Heart right ventricle (tissue), 16 donors: ENCODE measurements around the gene CLK1. TPM values are rescaled to one million over a fixed set of nuclear protein-coding genes. Genes with fewer than 3 reads are reported as not detected.

Experiments
- ATAC-seq, 8 donors: fragments of 200-7000 bp; cut with Tn5 transposase; one replicate each; pipeline ENCODE4 v1.9.1; 2020; ENCODE audit warnings: mild to moderate bottlenecking in 8 of 8, moderate library complexity in 8 of 8, moderate number of reproducible peaks in 1 of 8
- DNase-seq, 2 donors: peaks; one replicate each; pipeline ENCODE4 v3.0.0-alpha.2; 2020
- H3K27ac ChIP-seq, 10 donors: fragments of 200-600 bp; sonication (generic) in 2 of 10; one replicate each; pipeline versions ENCODE4 v1.5.0 to v1.8.0; 2020 to 2022; ENCODE audit warnings: mild to moderate bottlenecking in 3 of 10
- H3K27me3 ChIP-seq, 7 donors: fragments of 200-600 bp; one replicate each; pipeline ENCODE4 v1.8.0; 2021 to 2022; ENCODE audit warnings: mild to moderate bottlenecking in 2 of 7
- H3K36me3 ChIP-seq, 9 donors: fragments of 200-600 bp; sonication (generic) in 1 of 9; one replicate each; pipeline versions ENCODE4 v1.5.0 to v1.8.0; 2020 to 2022; ENCODE audit warnings: mild to moderate bottlenecking in 2 of 9
- H3K4me1 ChIP-seq, 9 donors: fragments of 200-600 bp; sonication (generic) in 1 of 9; one replicate each; pipeline versions ENCODE4 v1.5.0 to v1.8.0; 2020 to 2022; ENCODE audit warnings: mild to moderate bottlenecking in 4 of 9
- H3K4me3 ChIP-seq, 10 donors: fragments of 200-600 bp; sonication (generic) in 2 of 10; one replicate each; pipeline versions ENCODE4 v1.5.0 to v1.8.0; 2020 to 2022; ENCODE audit warnings: mild to moderate bottlenecking in 7 of 10, moderate library complexity in 2 of 10
- H3K9me3 ChIP-seq, 11 donors: fragments of 200-600 bp in 10 of 11; sonication (generic) in 2 of 11; one replicate each; pipeline versions ENCODE4 v1.5.0 to v1.8.0; 2013 to 2022; ENCODE audit warnings: mild to moderate bottlenecking in 2 of 11, control low read depth in 1 of 11, moderate library complexity in 1 of 11
- CTCF ChIP-seq, 9 donors: fragments of 200-600 bp; sonication (generic) in 2 of 9; IDR thresholded peaks; one replicate each; pipeline versions ENCODE4 v1.5.0 to v1.8.0; 2021 to 2022; ENCODE audit warnings: antibody characterized with exemption in 9 of 9, mild to moderate bottlenecking in 5 of 9, moderate library complexity in 1 of 9
- WGBS, 2 donors: extraction: QIAGEN DNeasy Blood & Tissue Kit; methylation state at CpG; one replicate each; pipeline ENCODE4 v1.1.7; 2013; ENCODE audit warnings: inconsistent platforms in 1 of 2; 5-methylcytosine and 5-hydroxymethylcytosine counted together
- intact Hi-C, 10 donors: fragments of 100-400 bp; cut with DNase I; formaldehyde crosslinking; loops; one replicate each; pipeline versions ENCODE4 v1.11.1 to v1.14.2; 2022
- polyA plus RNA-seq, 2 donors: library from polyadenylated mRNA; stranded (reverse); fragments of 200-250 nt; gene quantifications; one replicate each; pipeline ENCODE4 v1.2.3, GENCODE V29; 2013
- total RNA-seq, 10 donors: library from RNA; stranded (reverse); fragmentation: NEBNext Ultra II Directional in 3 of 10; extraction: Animal tissue kit (Norgen Biotek cat#: 25700) in 3 of 10; gene quantifications; one replicate each; pipeline versions ENCODE4 v1.2.1 to v1.2.4, GENCODE V29; 2021 to 2023
- donor health status: Arrhythmogenic right ventricular cardiomyopathy.
- donor health status: ischemic (EF 13 %, LVEDD 7.1; RV severe dilation, severe dysfunction).
- donor health status: healthy with polysubstance abuse.
- donor health status: DM: no; HTN: yes; CAD: no.
- donor health status: DM: no; HTN: no; CAD: no.
- donor health status: ischemic (EF 25% LVEDD 6.9; RV normal size, moderate dysfunction).
- donor health status: ischemic (EF 25% LVEDD 5.7; RV mildly dilated, moderate dysfunction).
- donor health status: healthy.
- donor health status: DM: yes; HTN: yes; CAD: no.
- donor health status: Ischemic cardiomyopathy.
- donor health status: ischemic (EF 35%, LVEDD 5.7; RV mildly dilated, moderate dysfunction).
- donor health status: nonischemic (EF 11% LVEDD 7.7; RV severe dilation, severe dysfunction).
- donor health status: DM: yes; HTN: yes; CAD: no.
- donor health status: PGD.
- donor health status: ischemic (EF 29% LVEDD 5.4; RV normal size, mild dysfunction).
- donor health status: nonischemic (EF 23%, LVEDD 6.1; RV moderate dilation, normal function).

CLK1 gene
- total and polyA plus RNA-seq, 12 donors, result 30.8 to 1,166 (median 45.3) TPM

DNA sequence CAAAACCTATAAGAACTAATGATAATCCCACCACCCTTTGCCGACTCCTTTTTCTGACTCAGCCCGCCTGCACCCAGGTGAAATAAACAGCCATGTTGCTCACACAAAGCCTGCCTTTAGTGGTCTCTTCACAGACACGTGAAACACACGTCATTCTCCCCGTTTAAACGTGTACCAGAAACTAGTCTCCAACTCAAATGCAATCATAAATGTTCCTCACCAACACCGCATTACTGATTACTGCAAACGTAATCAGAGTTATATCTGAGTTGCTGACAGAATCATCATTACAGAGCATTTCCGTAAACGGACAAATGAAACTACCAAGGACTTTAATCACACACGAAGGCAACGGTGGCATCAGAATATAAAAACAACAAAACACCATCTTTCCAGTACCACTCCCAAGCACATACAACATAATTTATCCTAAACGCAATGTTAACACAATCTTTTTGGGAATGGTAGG is 1.9 kb downstream of the CLK1 start:
- 1% methylated on average over 13 of the region's 13 CpGs for WGBS, 2 donors
- peaks cover 0 to 44% (median 24%) of the 10 kb centered on the region in 9 donors for H3K36me3 ChIP-seq
- DNase-seq, result no peak

DNA sequence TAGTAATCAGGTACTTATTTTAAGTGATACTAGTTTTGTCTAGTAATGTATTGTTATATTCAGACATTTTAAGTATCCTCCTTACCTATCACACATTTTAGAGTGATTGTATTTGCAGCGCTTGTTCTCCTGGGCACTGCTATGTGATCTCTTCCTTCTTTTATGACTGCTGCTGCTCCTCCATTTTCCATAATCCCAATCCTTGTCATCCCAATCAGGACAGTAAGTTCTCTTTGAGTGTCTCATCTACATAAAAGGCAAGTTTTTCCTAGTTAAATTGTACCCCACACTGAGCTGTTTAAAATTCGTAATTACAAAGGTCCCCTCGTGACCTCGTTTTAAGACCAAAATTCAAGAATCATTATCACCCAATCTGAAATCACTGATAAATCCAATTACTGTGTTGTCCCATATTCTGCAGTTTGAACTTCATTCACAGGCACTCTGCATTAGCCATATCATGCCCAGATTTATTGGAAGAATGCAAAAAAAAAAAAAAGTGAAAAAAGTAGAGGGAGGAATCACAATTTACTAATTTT is 2.8 kb downstream of the CLK1 start:
- 4 to 5% methylated on average over 4 of the region's 4 CpGs for WGBS, 2 donors
- peak overlapping the region; percentile 73 to 98 (median 90) for H3K4me3 ChIP-seq
- DNase-seq, result no peak
- peaks cover 12 to 70% (median 61%) of the 10 kb centered on the region in 9 donors for H3K4me1 ChIP-seq
- peak overlapping the region in 8 of 10 donors; percentile 5 to 100 (median 100) for H3K27ac ChIP-seq
- H3K9me3 ChIP-seq, result no peaks in the 10 kb centered on the region
- no peak for ATAC-seq
- no peaks in the 10 kb centered on the region for H3K27me3 ChIP-seq
- TF ChIP-seq CTCF (IDR thresholded peaks at IDR 0.05), result no peak
- peaks cover 0 to 52% (median 33%) of the 10 kb centered on the region in 9 donors for H3K36me3 ChIP-seq
- intact Hi-C loops, result loop anchor here in 4 of 10 donors (5.0 kb wide), 1 partner anchor 49 kb away; the partner anchor contains the start of gene BZW1 (in 4 of the 4)

More for the DNA sequence above, 1.9 kb downstream of the CLK1 start:
- Histone ChIP-seq H3K4me3 (peak overlapping the region; percentile 73 to 98 (median 90)), H3K27ac (peak overlapping the region in 9 of 10 donors; percentile 99 to 100 (median 100)), H3K27me3 (no peaks in the 10 kb centered on the region), H3K9me3 (no peaks in the 10 kb centered on the region), H3K4me1 (peaks cover 11 to 69% (median 52%) of the 10 kb centered on the region in 9 donors)
- intact Hi-C loops, result loop anchor here in 4 of 10 donors (5.0 kb wide), 1 partner anchor 50 kb away; the partner anchor contains the start of gene BZW1 (in 4 of the 4)
- no peak for ATAC-seq
- TF ChIP-seq CTCF (IDR thresholded peaks at IDR 0.05), result no peak

DNA sequence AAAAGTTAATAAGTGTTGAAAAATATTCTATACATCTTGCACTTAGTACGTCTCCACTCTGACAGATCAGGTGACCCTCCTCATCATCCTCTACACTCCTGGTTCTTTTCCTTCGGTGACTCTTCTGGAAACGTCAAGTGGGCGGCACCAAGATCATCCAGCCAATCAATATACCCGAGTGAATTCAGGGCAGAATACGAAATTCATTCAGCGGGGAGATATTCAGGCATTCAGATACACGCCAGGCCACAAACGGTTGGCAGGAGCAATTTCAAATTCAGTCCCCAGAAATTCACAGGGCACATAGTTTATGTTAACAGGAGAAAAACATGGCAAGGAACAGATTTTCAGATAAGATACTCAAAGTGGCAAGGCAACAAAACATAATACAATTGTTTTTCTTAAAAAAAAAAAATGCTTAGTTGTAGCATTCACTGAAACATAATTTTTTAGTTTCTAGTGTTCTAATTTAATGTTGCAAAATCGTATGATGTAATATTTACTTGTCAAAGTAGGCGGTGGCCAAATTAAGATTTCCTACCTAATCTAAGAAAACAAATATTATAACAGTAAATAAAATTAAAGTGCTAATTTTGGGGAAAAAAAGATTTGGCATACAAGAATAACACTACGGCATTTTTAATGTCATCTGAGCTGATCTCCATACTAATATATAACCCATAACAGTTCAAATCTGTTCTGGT is 4.2 kb downstream of the CLK1 start:
- H3K27ac ChIP-seq, result peak overlapping the region in 5 of 10 donors; percentile 0 to 22 (median 9)
- TF ChIP-seq CTCF (IDR thresholded peaks at IDR 0.05), result no peak
- intact Hi-C loops, result loop anchor here in 4 of 10 donors (5.0 kb wide), 1 partner anchor 48 kb away; the partner anchor contains the start of gene BZW1 (in 4 of the 4)

DNA sequence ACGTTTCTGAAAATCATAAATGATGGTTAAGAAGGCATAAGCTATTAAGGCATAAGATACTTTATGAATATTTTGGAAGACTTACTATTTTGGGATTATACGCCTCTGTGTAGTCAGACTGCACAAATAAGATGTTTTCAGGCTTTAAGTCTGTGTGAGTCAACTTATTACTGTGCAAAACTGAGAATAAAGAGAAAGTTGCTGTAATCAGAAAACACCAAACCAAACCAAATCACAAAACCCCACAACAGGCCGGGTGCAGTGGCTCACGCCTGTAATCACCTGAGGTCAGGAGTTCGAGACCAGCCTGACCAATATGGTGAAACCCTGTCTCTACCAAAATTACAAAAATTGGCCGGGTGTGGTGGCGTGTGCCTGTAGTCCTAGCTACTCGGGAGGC is 7.7 kb downstream of the CLK1 start:
- WGBS, 2 donors, result 81 to 85% methylated on average over 8 of the region's 8 CpGs
- Histone ChIP-seq H3K36me3 (peaks cover 2 to 100% (median 81%) of the 10 kb centered on the region in 9 donors), H3K27ac (no peak overlapping the region), H3K9me3 (no peaks in the 10 kb centered on the region), H3K27me3 (no peaks in the 10 kb centered on the region), H3K4me3 (no peak overlapping the region), H3K4me1 (peaks cover 12 to 68% (median 45%) of the 10 kb centered on the region in 9 donors)
- no peak for TF ChIP-seq CTCF (IDR thresholded peaks at IDR 0.05)
- intact Hi-C loops, result loop anchor here in 1 of 10 donors (5.0 kb wide), 1 partner anchor 45 kb away; the partner anchor contains the start of gene BZW1
- no peak for ATAC-seq
- no peak for DNase-seq

More for the DNA sequence above, 4.2 kb downstream of the CLK1 start:
- 15 to 17% methylated on average over 12 of the region's 12 CpGs for WGBS, 2 donors
- peak overlapping the region in 9 of 10 donors; percentile 73 to 98 (median 90) for H3K4me3 ChIP-seq
- peaks cover 0 to 67% (median 47%) of the 10 kb centered on the region in 9 donors for H3K36me3 ChIP-seq
- ATAC-seq, result no peak
- no peak for DNase-seq
- H3K9me3 ChIP-seq, result no peaks in the 10 kb centered on the region
- H3K4me1 ChIP-seq, result peaks cover 12 to 71% (median 51%) of the 10 kb centered on the region in 9 donors
- no peaks in the 10 kb centered on the region for H3K27me3 ChIP-seq
